ENCODE data around the gene DLX6.

DLX6 gene

GRCh38 chr7:96977445-96977844 lies 27.9 kb upstream of the DLX6 start:
- H3K27ac ChIP-seq (ENCODE audit: low read depth, low read length) = no peak overlapping the region
- no peaks in the 10 kb centered on the region for H3K36me3 ChIP-seq (ENCODE audit: control insufficient read depth, low read length)
- H3K9me2 ChIP-seq (replicated peaks; ENCODE audit: control insufficient read depth, low read length) = no peaks in the 10 kb centered on the region
- H3K79me2 ChIP-seq (ENCODE audit: control insufficient read depth, low read length) = no peaks in the 10 kb centered on the region
- H3K9me3 ChIP-seq (ENCODE audit: control insufficient read depth, insufficient read depth, low read length) = no peaks in the 10 kb centered on the region
- H3K27me3 ChIP-seq (ENCODE audit: control insufficient read depth, low read length) = no peaks in the 10 kb centered on the region
- TF ChIP-seq EZH2phosphoT487 (IDR thresholded peaks at IDR 0.05; ENCODE audit: borderline replicate concordance, low read length) (no peak), CTCF (IDR thresholded peaks at IDR 0.05; ENCODE audit: low read depth, low read length, poor library complexity, severe bottlenecking) (no peak)
- no peaks in the 10 kb centered on the region for H3K4me1 ChIP-seq (ENCODE audit: control insufficient read depth, low read length)
- H4K20me1 ChIP-seq (ENCODE audit: control insufficient read depth, insufficient read depth, low read depth, low read length) = no peaks in the 10 kb centered on the region
- no peak overlapping the region for H3K4me2 ChIP-seq (ENCODE audit: low read length)
- no peaks in the 10 kb centered on the region for H3F3A ChIP-seq (ENCODE audit: control insufficient read depth, insufficient read depth)
- H3K4me3 ChIP-seq (ENCODE audit: low read length) = no peak overlapping the region

GRCh38 chr7:96979551-96980276 lies 25.6 kb upstream of the DLX6 start:
- no peak for TF ChIP-seq EZH2phosphoT487 (IDR thresholded peaks at IDR 0.05; ENCODE audit: borderline replicate concordance, low read length)
- H3K27me3 ChIP-seq (ENCODE audit: control insufficient read depth, low read length) = no peaks in the 10 kb centered on the region
- H3K9me3 ChIP-seq (ENCODE audit: control insufficient read depth, insufficient read depth, low read length) = no peaks in the 10 kb centered on the region

GRCh38 chr7:96982586-96982985 lies 22.8 kb upstream of the DLX6 start:
- no peak for TF ChIP-seq CTCF (IDR thresholded peaks at IDR 0.05; ENCODE audit: low read depth, low read length, poor library complexity, severe bottlenecking)
- TF ChIP-seq EZH2phosphoT487 (IDR thresholded peaks at IDR 0.05; ENCODE audit: borderline replicate concordance, low read length) = no peak
- H3K4me2 ChIP-seq (ENCODE audit: low read length) = no peak overlapping the region
- H3K9me2 ChIP-seq (replicated peaks; ENCODE audit: control insufficient read depth, low read length) = no peaks in the 10 kb centered on the region
- no peak overlapping the region for H3K4me3 ChIP-seq (ENCODE audit: low read length)
- H3K27me3 ChIP-seq (ENCODE audit: control insufficient read depth, low read length) = 0 out of 2 replicates have a peak, but pooled peaks cover 5% of the 10 kb centered on the region
- H3K36me3 ChIP-seq (ENCODE audit: control insufficient read depth, low read length) = no peaks in the 10 kb centered on the region
- no peaks in the 10 kb centered on the region for H3K79me2 ChIP-seq (ENCODE audit: control insufficient read depth, low read length)
- no peaks in the 10 kb centered on the region for H4K20me1 ChIP-seq (ENCODE audit: control insufficient read depth, insufficient read depth, low read depth, low read length)
- H3K27ac ChIP-seq (ENCODE audit: low read depth, low read length) = no peak overlapping the region
- H3F3A ChIP-seq (ENCODE audit: control insufficient read depth, insufficient read depth) = no peaks in the 10 kb centered on the region
- no peaks in the 10 kb centered on the region for H3K9me3 ChIP-seq (ENCODE audit: control insufficient read depth, insufficient read depth, low read length)
- H3K4me1 ChIP-seq (ENCODE audit: control insufficient read depth, low read length) = no peaks in the 10 kb centered on the region

More at GRCh38 chr7:96979551-96980276, 25.6 kb upstream of the DLX6 start:
- H3K4me1 ChIP-seq (ENCODE audit: control insufficient read depth, low read length) = no peaks in the 10 kb centered on the region
- H3K36me3 ChIP-seq (ENCODE audit: control insufficient read depth, low read length) = no peaks in the 10 kb centered on the region
- H3K27ac ChIP-seq (ENCODE audit: low read depth, low read length) = no peak overlapping the region
- no peaks in the 10 kb centered on the region for H3K79me2 ChIP-seq (ENCODE audit: control insufficient read depth, low read length)
- H3K4me2 ChIP-seq (ENCODE audit: low read length) = no peak overlapping the region
- no peaks in the 10 kb centered on the region for H4K20me1 ChIP-seq (ENCODE audit: control insufficient read depth, insufficient read depth, low read depth, low read length)
- H3K9me2 ChIP-seq (replicated peaks; ENCODE audit: control insufficient read depth, low read length) = no peaks in the 10 kb centered on the region
- no peaks in the 10 kb centered on the region for H3F3A ChIP-seq (ENCODE audit: control insufficient read depth, insufficient read depth)
- H3K4me3 ChIP-seq (ENCODE audit: low read length) = no peak overlapping the region

GRCh38 chr7:96985992-96986391 lies 19.4 kb upstream of the DLX6 start:
- Histone ChIP-seq H3K27me3 (ENCODE audit: control insufficient read depth, low read length) (peaks cover 14% of the 10 kb centered on the region; the same call in 1 of the 2 replicates), H3F3A (ENCODE audit: control insufficient read depth, insufficient read depth) (no peaks in the 10 kb centered on the region), H3K9me2 (replicated peaks; ENCODE audit: control insufficient read depth, low read length) (no peaks in the 10 kb centered on the region), H3K36me3 (ENCODE audit: control insufficient read depth, low read length) (no peaks in the 10 kb centered on the region), H3K27ac (ENCODE audit: low read depth, low read length) (no peak overlapping the region), H3K4me1 (ENCODE audit: control insufficient read depth, low read length) (no peaks in the 10 kb centered on the region), H3K79me2 (ENCODE audit: control insufficient read depth, low read length) (no peaks in the 10 kb centered on the region), H4K20me1 (ENCODE audit: control insufficient read depth, insufficient read depth, low read depth, low read length) (no peaks in the 10 kb centered on the region), H3K4me3 (ENCODE audit: low read length) (no peak overlapping the region), H3K4me2 (ENCODE audit: low read length) (no peak overlapping the region), H3K9me3 (ENCODE audit: control insufficient read depth, insufficient read depth, low read length) (no peaks in the 10 kb centered on the region)
- TF ChIP-seq EZH2phosphoT487 (IDR thresholded peaks at IDR 0.05; ENCODE audit: borderline replicate concordance, low read length) (no peak), CTCF (IDR thresholded peaks at IDR 0.05; ENCODE audit: low read depth, low read length, poor library complexity, severe bottlenecking) (no peak)
